Neural cell (in vitro differentiated cells): ENCODE data around the gene ZNF23.
A peak's percentile ranks its signal among the peaks of the same experiment; 100 is the strongest.

Source experiments
- EP300 ChIP-seq: fragments of 450-650 bp; conservative IDR thresholded peaks from 2 replicates; pipeline ENCODE4 v1.6.1; 2014; ENCODE audit warnings: antibody characterized with exemption, mild to moderate bottlenecking, moderate library complexity; ENCODE audit not compliant: poor library complexity, severe bottlenecking
- MXI1 ChIP-seq: fragments of 450-650 bp; conservative IDR thresholded peaks from 2 replicates; pipeline ENCODE4 v1.6.1; 2014; ENCODE audit warnings: antibody characterized with exemption, mild to moderate bottlenecking; ENCODE audit not compliant: poor library complexity, severe bottlenecking
- POLR2AphosphoS5 ChIP-seq: IDR thresholded peaks from 2 replicates; pipeline ENCODE4 v1.6.1; 2012
- REST ChIP-seq: IDR thresholded peaks from 2 replicates; pipeline ENCODE4 v1.6.1; 2012; ENCODE audit warnings: borderline replicate concordance

- no peak for TF ChIP-seq REST
- peak; percentile 84 for TF ChIP-seq EP300
- no peak for TF ChIP-seq MXI1
- peak; percentile 12 for TF ChIP-seq POLR2AphosphoS5
Observed at GRCh38 chr16:71402674-71403073, 59.4 kb downstream of the ZNF23 start.
